Loucy (cell line): ENCODE data around the gene NLRP4.

Experiments used
- EZH2phosphoT487 ChIP-seq: fragments of 200-600 bp; IDR thresholded peaks from 2 replicates; pipeline ENCODE4 v1.6.1; 2018; ENCODE audit warnings: antibody characterized with exemption, mild to moderate bottlenecking, moderate library complexity, borderline replicate concordance
- TF ChIP-seq, protein P1 (sequence below): fragments of 200-600 bp; sonication (generic); conservative IDR thresholded peaks from 2 replicates; pipeline ENCODE4 v1.5.1; 2014; ENCODE audit warnings: mild to moderate bottlenecking, antibody characterized with exemption, low read length

- TF ChIP-seq, protein P1, sequence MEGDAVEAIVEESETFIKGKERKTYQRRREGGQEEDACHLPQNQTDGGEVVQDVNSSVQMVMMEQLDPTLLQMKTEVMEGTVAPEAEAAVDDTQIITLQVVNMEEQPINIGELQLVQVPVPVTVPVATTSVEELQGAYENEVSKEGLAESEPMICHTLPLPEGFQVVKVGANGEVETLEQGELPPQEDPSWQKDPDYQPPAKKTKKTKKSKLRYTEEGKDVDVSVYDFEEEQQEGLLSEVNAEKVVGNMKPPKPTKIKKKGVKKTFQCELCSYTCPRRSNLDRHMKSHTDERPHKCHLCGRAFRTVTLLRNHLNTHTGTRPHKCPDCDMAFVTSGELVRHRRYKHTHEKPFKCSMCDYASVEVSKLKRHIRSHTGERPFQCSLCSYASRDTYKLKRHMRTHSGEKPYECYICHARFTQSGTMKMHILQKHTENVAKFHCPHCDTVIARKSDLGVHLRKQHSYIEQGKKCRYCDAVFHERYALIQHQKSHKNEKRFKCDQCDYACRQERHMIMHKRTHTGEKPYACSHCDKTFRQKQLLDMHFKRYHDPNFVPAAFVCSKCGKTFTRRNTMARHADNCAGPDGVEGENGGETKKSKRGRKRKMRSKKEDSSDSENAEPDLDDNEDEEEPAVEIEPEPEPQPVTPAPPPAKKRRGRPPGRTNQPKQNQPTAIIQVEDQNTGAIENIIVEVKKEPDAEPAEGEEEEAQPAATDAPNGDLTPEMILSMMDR: no peak
- no peak for TF ChIP-seq EZH2phosphoT487
Observed at GRCh38 chr19:55811340-55811739, 25.0 kb upstream of the NLRP4 start.
